HG03575 (cell line): ENCODE measurements around the gene KIAA1328.

Experiments
- ATAC-seq: cut with Tn5 transposase; IDR thresholded peaks from one replicate; pipeline ENCODE4 v1.9.1; 2021; ENCODE audit not compliant: unreplicated experiment, insufficient number of reproducible peaks, low FRiP score; ENCODE audit errors: extremely low read depth

KIAA1328 gene

DNA sequence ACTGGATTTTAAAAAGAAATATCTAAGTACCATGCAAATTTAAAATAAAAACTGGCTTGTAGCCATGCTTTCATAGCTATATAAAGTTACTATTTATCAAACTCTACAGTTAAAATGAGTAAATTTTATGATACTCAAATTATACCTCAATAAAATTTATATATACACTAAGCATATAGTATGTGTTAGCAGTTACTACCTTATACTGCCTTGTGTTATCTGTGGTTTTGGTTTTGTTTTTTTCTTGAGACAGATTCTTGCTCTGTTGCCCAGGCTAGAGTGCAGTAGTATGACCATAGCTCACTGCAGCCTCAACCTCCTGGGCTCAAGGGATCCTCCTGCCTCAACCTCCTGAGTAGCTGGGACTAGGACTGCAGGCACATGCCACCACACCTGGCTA lies 342.1 kb downstream of the KIAA1328 start:
- ATAC-seq: no peak

DNA sequence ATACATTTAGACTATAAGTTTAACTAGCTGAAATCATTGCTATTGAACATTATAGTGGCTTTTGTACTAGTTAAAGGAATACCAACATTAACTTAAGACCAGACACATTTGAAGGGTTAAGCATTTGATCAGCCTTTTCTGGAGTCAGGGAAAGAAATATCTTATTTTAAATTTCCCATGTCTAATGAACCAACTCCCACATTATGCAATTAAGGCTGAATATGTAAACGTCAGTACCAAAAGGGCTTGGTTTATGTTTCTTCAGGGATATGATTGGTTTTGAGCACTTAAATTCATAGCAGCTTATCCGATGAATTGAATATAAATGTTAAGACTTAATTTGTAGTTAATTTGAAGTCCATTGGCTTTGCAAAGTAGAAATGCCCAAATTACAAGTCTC lies 344.5 kb downstream of the KIAA1328 start:
- no peak for ATAC-seq

DNA sequence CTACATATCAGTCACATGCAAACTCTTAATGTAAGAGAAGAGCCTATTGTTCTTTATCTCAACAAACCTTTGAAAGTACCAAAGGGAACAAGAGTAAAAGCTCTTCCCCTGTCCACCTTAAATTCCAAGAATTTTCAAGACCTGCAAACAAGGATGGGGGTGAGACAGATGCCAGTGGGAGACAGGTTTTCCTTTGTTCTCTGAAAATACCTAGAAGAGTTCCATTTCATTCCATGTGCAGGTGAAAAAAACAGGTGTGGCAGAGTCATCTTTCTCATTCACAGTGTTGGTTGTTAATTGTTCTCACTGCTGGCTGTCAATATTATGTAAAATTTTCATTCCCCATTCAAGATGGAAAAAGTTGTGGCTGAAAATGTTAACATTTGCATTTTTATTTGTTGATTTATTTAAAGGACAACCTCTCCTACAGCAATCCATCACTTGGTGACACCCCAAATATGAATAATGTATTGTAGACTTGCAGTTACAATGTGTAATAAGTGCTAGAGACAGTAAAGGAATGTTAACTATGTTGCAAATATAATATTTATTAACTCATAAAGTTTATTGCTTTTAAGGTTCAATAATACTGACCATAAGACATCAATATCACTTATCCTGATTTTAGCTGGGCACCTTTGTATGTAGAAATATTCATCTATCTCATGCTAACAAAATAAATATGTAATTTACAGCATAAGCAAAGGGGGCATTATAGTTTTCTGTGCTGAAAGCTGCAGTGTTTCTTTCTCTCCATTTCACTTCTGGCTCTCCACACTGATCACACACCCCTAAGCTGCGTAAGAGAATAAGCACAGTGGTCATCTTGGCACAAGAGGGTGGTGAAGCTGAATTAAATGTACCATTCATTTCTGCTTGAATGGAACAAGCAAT lies 347.0 kb downstream of the KIAA1328 start:
- ATAC-seq: no peak

DNA sequence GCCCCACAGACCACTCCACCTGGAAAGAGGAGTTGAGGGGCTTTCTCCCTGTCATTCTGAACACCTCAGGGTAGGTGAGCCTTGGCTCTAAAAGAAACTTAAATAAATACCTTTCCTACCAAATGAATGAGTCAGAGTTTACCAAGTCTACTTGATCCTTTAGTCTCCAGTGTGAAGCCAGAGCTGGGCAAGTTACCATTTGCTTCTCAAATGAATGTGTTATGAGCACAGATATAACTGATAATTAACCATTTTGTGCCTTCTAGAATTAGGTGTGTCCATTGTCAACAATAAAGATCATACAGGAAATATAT lies 347.7 kb downstream of the KIAA1328 start:
- ATAC-seq: no peak

DNA sequence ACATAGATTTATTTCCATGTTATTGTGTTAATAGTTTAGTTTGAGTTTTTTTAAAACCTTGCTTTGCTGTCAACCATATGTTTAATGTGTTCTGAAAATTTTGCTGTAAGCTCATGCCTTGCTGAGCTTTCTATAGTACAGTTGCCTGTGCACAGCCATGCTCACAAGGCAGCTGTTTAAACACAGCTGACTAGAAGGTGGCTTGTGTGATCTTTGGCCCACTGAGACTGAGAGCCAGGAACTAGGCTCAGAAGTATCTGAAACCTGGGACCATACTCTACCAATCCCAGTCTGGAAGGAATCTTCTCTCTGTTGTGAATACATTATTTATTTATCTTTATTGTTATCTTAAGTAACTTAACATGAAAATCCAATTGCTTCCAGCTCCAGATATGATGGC lies 350.5 kb downstream of the KIAA1328 start:
- no peak for ATAC-seq

DNA sequence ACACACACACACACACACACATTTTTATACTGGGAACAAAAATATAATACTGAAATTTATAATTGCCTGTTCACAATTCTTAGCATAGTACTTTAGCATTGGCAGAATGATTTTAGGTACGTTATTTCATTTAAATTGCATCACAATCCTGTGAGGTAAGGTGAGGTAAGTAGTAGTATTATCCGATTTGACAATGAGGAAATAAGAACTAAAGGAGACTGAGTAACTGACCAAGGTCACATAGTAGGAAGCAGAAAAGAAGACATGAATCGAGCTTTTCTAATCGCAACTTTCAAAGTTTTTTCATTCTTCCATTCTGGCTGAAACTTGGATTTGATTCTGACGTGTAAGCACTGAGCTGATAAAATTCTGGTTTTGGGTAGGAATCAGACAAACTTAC lies 351.2 kb downstream of the KIAA1328 start:
- ATAC-seq: no peak

DNA sequence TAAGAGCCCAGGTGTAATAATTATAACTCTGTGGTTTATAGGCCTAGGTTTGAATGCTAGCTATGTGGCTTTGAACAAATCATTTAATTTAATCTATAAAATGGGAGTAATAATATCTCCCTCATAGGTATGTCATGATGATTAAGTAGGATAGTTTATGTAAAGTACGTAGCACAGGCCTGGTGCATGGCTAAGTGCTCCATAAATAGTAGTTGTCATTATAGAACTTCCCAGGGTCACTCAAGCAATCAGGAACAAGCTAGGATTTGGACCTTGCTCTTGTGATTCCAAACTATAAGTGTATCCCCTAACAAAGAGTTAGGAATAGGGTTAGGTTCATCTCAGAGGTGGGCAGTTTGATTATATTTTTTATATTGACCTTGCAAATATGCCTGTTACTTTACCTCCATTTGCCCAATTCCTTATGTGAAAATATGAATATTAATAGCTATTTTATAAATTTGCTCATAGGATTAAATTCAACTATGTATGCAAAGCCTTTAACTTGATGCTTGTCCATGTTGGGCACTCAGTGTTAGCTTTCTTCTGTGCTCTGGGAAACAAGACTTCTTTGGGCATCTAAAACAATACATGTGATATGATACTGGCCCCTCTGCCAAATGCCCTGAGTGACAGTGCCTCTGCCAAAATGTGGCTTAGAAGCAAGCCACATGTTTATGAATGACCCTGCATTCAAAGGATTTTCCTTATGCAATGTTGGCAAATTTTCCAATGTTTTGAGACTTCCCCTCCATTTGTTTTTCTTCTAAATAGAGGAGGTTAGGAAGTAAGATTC lies 353.6 kb downstream of the KIAA1328 start:
- ATAC-seq: no peak

DNA sequence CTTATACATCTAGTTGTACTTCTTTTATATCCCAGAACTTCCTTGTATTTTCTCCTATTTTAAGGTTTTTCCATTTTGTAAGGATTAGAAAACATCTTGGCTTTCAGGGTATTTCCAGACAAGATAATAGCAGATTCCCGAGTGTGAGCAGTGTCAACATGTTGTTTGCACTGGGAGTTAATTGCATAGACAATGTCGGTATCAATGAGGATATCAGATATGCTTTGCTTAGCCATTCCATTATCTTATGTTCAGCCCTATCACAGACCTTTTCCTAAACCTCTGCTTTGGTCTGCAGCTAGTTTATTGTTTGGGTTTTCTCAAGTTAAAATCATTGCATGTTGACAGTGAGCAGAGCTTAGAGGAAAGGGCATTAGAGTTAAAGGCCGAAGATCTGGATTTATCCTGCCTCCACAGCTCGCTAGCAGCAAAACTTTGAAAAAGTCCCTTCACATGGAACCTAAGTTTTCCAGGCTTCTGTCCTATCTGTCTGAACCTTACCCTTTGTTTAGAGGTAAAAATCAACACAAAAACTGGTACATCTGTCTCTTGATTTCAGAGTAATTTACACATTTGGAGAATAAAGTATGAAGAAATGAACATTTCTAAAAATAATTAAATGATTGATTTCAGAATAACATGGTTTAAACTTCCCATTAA lies 355.4 kb downstream of the KIAA1328 start:
- ATAC-seq: no peak

DNA sequence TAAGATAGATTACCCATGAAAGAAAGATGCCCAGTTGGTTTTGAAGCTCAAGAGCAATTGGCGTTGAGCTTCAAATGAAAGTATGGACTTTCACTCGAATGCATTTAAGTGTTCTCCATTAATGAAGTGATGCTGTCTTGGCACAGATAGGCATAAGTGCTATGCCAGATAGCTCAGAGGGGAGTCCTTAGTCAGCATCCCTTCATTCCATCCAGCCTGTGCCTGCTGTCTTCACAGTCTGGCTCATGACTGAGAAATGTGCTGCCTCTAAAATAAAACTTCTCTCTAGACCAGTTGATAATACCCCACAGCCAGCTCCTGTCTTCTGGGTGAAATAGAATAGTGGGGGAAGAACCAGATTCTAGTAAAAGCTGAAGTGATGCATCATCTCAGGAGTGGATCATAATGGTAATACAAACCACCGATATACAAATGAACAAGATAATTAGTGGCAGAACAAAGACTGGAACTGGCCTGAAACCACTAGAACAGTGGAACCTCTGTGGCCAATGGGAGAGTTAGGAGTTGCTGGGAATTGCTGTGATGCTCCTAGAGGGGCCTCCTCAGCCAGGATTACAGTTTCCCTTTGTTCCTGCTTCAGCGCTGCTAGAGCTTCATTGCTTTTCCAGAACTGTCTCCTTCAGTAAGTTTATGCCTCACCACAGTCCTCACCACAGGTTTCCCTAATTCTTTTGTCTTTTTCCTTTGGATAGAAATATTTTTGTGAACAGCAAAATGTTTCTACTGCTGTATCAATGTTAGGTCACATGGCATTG lies 359.3 kb downstream of the KIAA1328 start:
- ATAC-seq: no peak

DNA sequence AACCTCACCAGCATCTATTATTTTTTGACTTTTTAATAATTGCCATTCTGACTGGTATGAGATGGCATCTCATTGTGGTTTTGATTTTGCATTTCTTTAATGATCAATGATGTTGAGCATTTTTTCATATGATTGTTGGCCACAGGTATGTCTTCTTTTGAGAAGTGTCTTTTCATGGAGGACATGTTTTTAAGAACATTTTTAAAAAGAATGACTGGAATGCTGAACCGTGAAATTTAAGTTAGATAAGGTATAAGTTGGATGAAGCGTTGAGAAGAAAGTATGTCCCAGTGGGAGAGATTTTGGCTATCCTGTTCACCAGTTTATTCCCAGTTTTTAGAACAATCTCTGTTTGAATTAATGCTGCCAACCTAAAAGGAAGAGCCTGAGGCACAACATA lies 370.8 kb downstream of the KIAA1328 start:
- ATAC-seq: no peak

DNA sequence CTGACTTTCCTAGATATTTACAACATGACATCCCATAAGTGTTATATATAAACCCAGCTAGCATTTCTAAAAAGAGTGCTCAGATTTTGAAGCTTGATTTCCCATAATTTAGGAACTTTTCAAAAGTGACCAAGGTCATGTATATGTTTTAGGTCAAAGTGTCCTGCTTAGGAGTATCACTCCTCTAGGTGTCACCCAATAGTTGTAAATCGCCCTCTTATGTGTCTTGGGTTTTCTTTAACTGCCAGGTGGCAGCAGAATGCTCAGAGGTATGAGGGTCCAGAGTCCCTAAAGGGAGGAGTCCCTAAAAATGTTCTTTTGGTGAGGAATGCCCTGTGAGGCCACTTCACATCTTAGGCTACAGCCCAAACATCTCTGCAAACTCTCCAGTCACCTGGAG lies 378.4 kb downstream of the KIAA1328 start:
- ATAC-seq: no peak

DNA sequence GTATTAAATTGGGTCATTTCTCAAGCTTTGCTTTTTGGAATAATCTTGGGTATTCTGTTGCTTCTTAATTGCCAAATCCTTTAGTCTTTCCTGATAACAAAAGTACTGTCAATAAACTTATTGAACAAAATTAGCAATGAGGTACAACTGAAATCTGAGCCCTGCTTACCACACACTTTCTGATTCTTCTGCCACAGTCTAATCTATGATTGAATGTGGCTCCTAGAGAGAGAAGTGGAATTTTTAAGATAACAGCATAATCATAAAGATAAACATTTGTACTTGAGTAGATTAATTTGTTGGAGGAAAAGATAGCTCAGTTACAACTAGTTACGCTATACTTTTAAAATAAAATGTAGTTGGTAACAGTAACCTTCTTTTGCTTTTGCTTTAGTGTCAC lies 381.9 kb downstream of the KIAA1328 start:
- ATAC-seq: no peak

DNA sequence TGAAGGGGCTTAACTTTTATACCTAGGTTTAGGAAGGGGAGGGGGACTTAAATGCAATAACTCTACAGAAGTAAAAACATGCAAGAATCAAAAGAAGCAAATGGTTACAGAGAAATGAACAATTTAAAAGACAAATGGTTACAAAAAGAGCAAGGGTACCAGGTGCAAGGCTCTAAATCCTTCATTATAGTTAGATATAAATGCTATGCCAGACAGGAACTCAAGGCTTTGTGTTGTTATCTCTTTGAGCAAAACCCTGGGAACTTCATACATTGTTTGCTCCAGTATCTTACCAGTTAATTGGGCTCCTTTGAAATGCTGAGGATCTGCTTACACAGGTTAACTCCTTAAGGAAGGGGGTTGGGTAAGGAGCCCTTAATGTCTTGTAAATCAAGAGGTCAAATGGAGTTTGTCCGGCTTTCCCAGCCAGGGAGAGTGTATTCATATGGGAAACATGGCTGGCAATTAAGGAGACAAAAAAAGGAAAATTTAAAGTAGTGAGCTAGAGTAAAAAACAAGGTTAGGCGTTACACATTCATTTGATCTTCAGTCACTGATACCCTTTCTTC lies 389.2 kb downstream of the KIAA1328 start:
- no peak for ATAC-seq

DNA sequence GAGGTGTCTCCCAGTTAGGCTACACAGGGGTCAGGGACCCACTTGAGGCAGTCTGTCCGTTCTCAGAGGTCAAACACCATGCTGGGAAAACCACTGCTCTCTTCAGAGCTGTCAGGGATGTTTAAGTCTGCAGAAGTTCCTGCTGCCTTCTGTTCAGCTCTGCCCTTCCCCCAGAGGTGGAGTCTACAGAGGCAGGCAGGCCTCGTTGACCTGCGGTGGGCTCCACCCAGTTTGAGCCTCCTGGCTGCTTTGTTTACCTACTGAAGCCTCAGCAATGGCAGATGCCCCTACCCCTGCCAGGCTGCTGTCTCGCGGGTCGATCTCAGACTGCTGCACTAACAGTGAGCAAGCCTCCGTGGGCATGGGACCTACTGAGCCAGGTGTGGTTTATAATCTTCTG lies 390.3 kb downstream of the KIAA1328 start:
- ATAC-seq: no peak

DNA sequence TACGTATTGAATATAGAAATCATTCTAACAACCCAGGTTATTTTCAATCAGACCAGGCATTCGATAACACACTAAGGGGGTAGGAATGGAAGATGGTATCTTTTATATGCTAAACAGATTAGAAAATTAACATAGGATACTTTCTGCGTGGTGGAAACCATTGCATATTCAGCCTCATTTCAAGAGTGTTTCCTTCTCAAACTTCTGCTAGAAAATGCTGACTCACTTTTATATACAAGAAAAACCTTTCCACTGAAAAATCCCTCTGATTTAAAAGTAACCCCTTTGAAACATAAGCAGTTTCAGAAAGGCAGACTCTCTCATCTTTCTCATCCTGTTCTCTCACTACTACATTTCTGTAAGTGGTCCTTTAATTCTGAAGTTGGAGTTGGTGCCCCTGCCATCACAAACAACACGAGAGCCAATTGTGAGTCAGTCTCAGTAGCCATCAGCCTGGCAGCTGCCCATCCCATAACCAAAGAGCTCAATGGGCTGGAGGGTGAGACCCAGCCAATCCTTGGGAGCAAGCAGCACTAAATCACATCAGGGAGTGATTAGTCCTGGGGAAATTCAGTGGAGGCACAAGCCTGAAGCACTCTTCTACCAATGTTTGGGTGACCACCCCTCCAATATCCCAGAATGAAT lies 393.5 kb downstream of the KIAA1328 start:
- ATAC-seq: no peak

DNA sequence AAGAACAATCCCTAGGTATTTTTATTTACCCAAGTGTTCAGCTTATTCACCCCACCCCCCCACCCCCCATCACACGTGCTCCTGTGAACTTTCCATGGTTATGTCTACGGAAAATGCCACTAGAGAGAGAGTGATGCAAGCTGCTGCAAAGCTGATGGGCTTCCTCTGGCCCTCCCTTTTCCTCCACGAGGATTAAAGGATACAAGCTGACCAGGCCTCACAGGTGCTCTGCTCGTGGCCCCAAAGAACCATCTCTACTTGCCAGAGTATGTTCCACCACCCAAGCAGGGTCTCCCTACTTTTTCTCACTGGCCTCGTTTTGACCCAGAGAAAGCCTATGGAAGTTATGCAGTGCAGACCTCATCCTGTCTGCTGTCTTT lies 394.1 kb downstream of the KIAA1328 start:
- no peak for ATAC-seq

DNA sequence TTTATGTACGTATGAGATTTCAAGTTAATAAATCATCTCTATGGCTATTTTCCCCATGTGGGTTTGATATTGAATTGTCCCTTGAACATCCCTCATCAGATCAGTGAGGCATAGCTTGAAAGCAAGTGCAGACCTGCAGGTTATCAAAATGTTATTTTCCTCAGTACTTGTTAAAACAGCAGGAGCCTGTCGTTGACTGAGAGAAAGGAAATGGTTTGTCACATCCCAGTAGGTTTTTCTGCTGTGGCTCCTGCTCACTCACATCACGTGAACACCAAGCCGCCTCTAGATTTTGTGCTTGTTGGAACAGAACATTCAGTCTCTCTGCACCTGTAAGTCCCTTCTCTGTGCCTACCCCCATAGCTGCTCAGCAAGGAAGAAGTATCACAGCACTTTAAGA lies 396.4 kb downstream of the KIAA1328 start:
- no peak for ATAC-seq

DNA sequence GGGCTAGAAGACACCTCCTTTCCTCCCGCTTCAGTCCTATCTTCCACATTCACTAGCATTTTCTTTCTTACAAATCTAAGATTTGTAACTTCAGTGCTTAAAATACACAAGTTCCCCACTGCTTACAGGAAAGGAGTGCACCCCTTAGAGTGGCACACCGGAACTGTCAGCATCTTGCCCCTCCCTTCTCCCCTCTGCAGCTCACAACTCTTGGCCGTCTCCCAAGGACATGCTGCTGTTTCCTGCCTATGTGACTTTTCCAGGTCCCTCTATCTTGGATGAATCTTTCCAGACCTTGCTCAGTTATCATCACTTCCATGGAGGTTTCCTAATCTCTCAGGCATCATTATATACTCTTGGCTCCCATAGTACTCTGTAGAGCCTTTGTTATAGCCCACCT lies 401.8 kb downstream of the KIAA1328 start:
- no peak for ATAC-seq

DNA sequence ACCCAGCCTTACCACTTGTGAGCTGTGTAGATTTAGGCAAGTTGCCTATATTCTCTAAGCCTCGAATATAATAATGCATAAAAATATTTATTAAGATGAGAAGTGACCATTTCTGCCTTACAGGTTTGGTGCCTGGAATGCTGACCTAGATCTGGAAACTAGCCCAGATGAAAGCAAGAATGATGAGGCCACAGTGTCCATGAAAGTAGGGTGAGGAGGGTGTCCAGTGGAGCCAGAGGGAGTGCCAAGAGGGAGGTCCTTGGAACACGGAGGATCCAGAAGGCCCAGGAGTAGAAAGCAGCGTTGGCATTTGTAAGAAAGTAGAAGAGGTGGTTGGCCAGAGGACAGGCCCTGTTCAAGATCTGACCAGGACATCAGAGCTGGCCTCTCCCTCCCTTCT lies 402.3 kb downstream of the KIAA1328 start:
- ATAC-seq: no peak
